ENCODE data around the gene DAB1.

Gene DAB1

DNA sequence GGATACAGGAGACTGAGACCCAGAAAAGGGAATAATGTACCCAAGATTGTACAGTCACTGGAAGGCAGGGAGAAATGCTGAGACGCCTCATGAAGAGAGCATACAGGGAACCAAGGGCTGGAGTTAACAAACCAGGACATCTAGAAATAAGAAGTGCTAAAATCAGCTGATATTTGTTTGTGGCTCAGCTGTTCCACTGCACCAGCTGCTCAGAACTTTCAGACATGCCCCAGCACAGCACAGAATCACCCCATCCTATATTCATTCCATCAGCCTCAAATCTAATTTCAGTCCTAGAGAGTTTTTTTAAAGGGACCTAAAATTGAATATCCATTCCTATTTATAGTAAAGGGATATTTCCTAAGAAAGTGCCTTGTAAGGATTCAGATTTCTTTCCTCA, 60.2 kb downstream of the DAB1 start:
- TF ChIP-seq, protein P1, sequence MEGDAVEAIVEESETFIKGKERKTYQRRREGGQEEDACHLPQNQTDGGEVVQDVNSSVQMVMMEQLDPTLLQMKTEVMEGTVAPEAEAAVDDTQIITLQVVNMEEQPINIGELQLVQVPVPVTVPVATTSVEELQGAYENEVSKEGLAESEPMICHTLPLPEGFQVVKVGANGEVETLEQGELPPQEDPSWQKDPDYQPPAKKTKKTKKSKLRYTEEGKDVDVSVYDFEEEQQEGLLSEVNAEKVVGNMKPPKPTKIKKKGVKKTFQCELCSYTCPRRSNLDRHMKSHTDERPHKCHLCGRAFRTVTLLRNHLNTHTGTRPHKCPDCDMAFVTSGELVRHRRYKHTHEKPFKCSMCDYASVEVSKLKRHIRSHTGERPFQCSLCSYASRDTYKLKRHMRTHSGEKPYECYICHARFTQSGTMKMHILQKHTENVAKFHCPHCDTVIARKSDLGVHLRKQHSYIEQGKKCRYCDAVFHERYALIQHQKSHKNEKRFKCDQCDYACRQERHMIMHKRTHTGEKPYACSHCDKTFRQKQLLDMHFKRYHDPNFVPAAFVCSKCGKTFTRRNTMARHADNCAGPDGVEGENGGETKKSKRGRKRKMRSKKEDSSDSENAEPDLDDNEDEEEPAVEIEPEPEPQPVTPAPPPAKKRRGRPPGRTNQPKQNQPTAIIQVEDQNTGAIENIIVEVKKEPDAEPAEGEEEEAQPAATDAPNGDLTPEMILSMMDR (IDR thresholded peaks at IDR 0.05; ENCODE audit: low read depth, low read length) = no peak
- no peak for DNase-seq (ENCODE audit: extremely low read depth, low read depth)

- TF ChIP-seq, protein P1 (IDR thresholded peaks at IDR 0.05; ENCODE audit: low read depth, low read length) = no peak
- no peak for DNase-seq (ENCODE audit: extremely low read depth, low read depth)
These were observed 60.7 kb downstream of the DAB1 start for GRCh38 chr1:57363165-57363564.

GRCh38 chr1:57362480-57362879, 61.4 kb downstream of the DAB1 start:
- no peak for DNase-seq (ENCODE audit: extremely low read depth, low read depth)
- TF ChIP-seq, protein P1 (IDR thresholded peaks at IDR 0.05; ENCODE audit: low read depth, low read length) = no peak

- TF ChIP-seq, protein P1 (IDR thresholded peaks at IDR 0.05; ENCODE audit: low read depth, low read length) = no peak
- DNase-seq (ENCODE audit: extremely low read depth, low read depth) = no peak
These were observed 62.3 kb downstream of the DAB1 start for GRCh38 chr1:57361516-57361915.

DNA sequence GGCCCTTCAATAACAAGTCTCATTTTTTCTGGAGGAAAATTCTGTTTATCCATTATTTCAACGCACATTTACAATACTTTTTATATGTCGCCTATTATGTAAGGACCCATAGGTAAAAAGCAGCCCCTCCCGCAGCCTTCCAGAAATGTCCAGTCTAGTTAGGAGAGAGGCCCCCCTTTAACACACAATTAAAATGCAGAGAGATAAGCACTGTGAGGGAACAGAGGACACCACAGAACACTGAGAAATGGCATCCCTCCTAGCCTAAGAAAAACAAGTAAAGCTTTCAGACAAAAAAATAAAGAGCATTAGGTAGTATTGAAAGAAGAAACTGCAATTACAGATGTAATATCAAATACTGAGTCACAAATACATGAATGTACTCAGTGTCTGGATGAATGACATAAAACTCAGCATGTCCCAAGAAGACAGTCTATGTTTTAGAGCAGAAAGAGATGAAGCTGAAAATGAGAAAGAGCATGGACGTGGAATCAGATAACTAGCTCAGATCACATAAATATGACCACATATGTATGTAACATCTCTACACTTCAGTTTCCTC, 62.9 kb downstream of the DAB1 start:
- TF ChIP-seq, protein P1 (IDR thresholded peaks at IDR 0.05; ENCODE audit: low read depth, low read length) = no peak
- DNase-seq (ENCODE audit: extremely low read depth, low read depth) = no peak

GRCh38 chr1:57357462-57357861, 66.4 kb downstream of the DAB1 start:
- TF ChIP-seq, protein P1 (IDR thresholded peaks at IDR 0.05; ENCODE audit: low read depth, low read length) = no peak

GRCh38 chr1:57353654-57354053, 70.2 kb downstream of the DAB1 start:
- TF ChIP-seq, protein P1 (IDR thresholded peaks at IDR 0.05; ENCODE audit: low read depth, low read length) = no peak
- no peak for DNase-seq (ENCODE audit: extremely low read depth, low read depth)

More at GRCh38 chr1:57357462-57357861, 66.4 kb downstream of the DAB1 start:
- DNase-seq (ENCODE audit: extremely low read depth, low read depth) = no peak
